SK-N-SH (cell line): Measurements from ENCODE around the gene DOCK4. TPM values are rescaled to one million over a fixed set of nuclear protein-coding genes. Genes with fewer than 3 reads are reported as not detected.

Experiments used
- CTCF ChIA-PET: fragments of 300-600, 350-600 bp; formaldehyde crosslinking; extraction: SDS; loops from one replicate; lab custom pipeline; 2021; lab: Yijun Ruan, JAX
- POLR2A ChIA-PET: fragments of 350-600 bp; sonication (Branson Sonifier 250); formaldehyde crosslinking; extraction: SDS; loops from one replicate; lab custom pipeline; 2020; ENCODE audit warnings: antibody characterized with exemption, inconsistent platforms; lab: Yijun Ruan, JAX
- DNase-seq: peaks from one replicate; pipeline ENCODE4 v3.0.0; 2012
- H2AFZ ChIP-seq: fragments of 200-600 bp; sonication (generic); 2 replicates; pipeline ENCODE4 v1.8.1; 2016; ENCODE audit warnings: antibody characterized with exemption, mild to moderate bottlenecking, low read depth
- H3F3A ChIP-seq: fragments of 200-600 bp; sonication (generic); replicated peaks from 2 replicates; pipeline ENCODE3; 2016; ENCODE audit warnings: antibody characterized with exemption, mild to moderate bottlenecking; ENCODE audit not compliant: insufficient read depth
- H3K27ac ChIP-seq, 2 experiments: fragments of 200-500 bp in 1 of 2; fragments of 200-600 bp in 1 of 2; sonication (Bioruptor generic) in 1 of 2; sonication (generic), shearing (Covaris generic) in 1 of 2; 2 replicates each; pipeline versions ENCODE4 v1.5.1 to v1.6.1; 2014 to 2016; ENCODE audit warnings: low read depth in 2 of 2, inconsistent platforms in 1 of 2, low read length in 1 of 2, mild to moderate bottlenecking in 1 of 2, mixed read lengths in 1 of 2
- H3K27me3 ChIP-seq: fragments of 200-600 bp; sonication (generic), shearing (Covaris generic); 2 replicates; pipeline ENCODE4 v1.6.1; 2016; ENCODE audit warnings: mixed run types; ENCODE audit not compliant: insufficient read depth
- H3K36me3 ChIP-seq, 2 experiments: fragments of 200-500 bp in 1 of 2; fragments of 200-600 bp in 1 of 2; sonication (Bioruptor generic) in 1 of 2; sonication (generic) in 1 of 2; replicated peaks in 1 of 2; 2 replicates each; pipeline versions ENCODE3 to v1.5.1; 2014 to 2016; ENCODE audit warnings: low read length in 1 of 2, mild to moderate bottlenecking in 1 of 2; ENCODE audit not compliant: insufficient read depth in 2 of 2, control insufficient read depth in 1 of 2
- H3K4me1 ChIP-seq, 2 experiments: fragments of 200-500 bp in 1 of 2; fragments of 200-600 bp in 1 of 2; sonication (Bioruptor generic) in 1 of 2; sonication (generic), shearing (Covaris generic) in 1 of 2; 2 replicates each; pipeline versions ENCODE4 v1.5.1 to v1.6.1; 2014 to 2016; ENCODE audit warnings: low read depth in 1 of 2, low read length in 1 of 2, mixed run types in 1 of 2; ENCODE audit not compliant: insufficient read depth in 2 of 2, control insufficient read depth in 1 of 2
- H3K4me2 ChIP-seq: fragments of 200-600 bp; sonication (generic), shearing (Covaris generic); 2 replicates; pipeline ENCODE4 v1.6.1; 2017; ENCODE audit warnings: mixed run types
- H3K4me3 ChIP-seq, 2 experiments: fragments of 200-500 bp in 1 of 2; fragments of 200-600 bp in 1 of 2; sonication (Bioruptor generic) in 1 of 2; sonication (generic), shearing (Covaris generic) in 1 of 2; 2 replicates each; pipeline versions ENCODE4 v1.5.1 to v1.8.1; 2014 to 2016; ENCODE audit warnings: low read depth in 2 of 2, inconsistent platforms in 1 of 2, low read length in 1 of 2, mild to moderate bottlenecking in 1 of 2, mixed read lengths in 1 of 2, moderate library complexity in 1 of 2
- H3K79me2 ChIP-seq: fragments of 200-600 bp; sonication (generic); 2 replicates; pipeline ENCODE4 v1.8.1; 2017; ENCODE audit warnings: mild to moderate bottlenecking; ENCODE audit not compliant: insufficient read depth
- H3K9ac ChIP-seq: fragments of 200-600 bp; sonication (generic); 2 replicates; pipeline ENCODE4 v1.6.1; 2017; ENCODE audit warnings: mixed run types
- H3K9me2 ChIP-seq: fragments of 200-600 bp; sonication (generic); 2 replicates; pipeline ENCODE4 v1.6.1; 2017; ENCODE audit warnings: mixed run types
- H3K9me3 ChIP-seq: fragments of 200-600 bp; sonication (generic); 2 replicates; pipeline ENCODE4 v1.6.1; 2017; ENCODE audit warnings: mixed run types, mild to moderate bottlenecking, moderate library complexity
- H4K20me1 ChIP-seq: fragments of 200-600 bp; sonication (generic); 2 replicates; pipeline ENCODE4 v1.6.1; 2017; ENCODE audit warnings: mild to moderate bottlenecking, mixed run types; ENCODE audit not compliant: insufficient read depth
- CHD2 ChIP-seq: fragments of 150-350 bp; IDR thresholded peaks from 2 replicates; pipeline ENCODE4 v1.6.1; 2018; ENCODE audit warnings: low read length; ENCODE audit not compliant: partially characterized antibody
- ELF1 ChIP-seq: IDR thresholded peaks from 2 replicates; pipeline ENCODE4 v1.4.0; 2012
- EZH2phosphoT487 ChIP-seq: fragments of 200-600 bp; sonication (generic); IDR thresholded peaks from 2 replicates; pipeline ENCODE4 v1.6.1; 2017; ENCODE audit warnings: low read depth, mixed run types, mild to moderate bottlenecking, antibody characterized with exemption, moderate library complexity, borderline replicate concordance
- GABPA ChIP-seq: IDR thresholded peaks from 2 replicates; pipeline ENCODE4 v1.4.0; 2012; ENCODE audit warnings: low read depth, mild to moderate bottlenecking
- JUND ChIP-seq: IDR thresholded peaks from 2 replicates; pipeline ENCODE4 v1.4.0; 2012
- NFIC ChIP-seq: IDR thresholded peaks from 2 replicates; pipeline ENCODE4 v1.4.0; 2012; ENCODE audit warnings: borderline replicate concordance
- RAD21 ChIP-seq: IDR thresholded peaks from 2 replicates; pipeline ENCODE4 v1.6.1; 2012; ENCODE audit warnings: mild to moderate bottlenecking, low read length
- RCOR1 ChIP-seq: fragments of 150-350 bp; IDR thresholded peaks from 2 replicates; pipeline ENCODE4 v1.6.1; 2017; ENCODE audit warnings: antibody characterized with exemption, low read length
- RFX5 ChIP-seq: IDR thresholded peaks from 2 replicates; pipeline ENCODE4 v1.6.1; 2012; ENCODE audit warnings: mild to moderate bottlenecking, improper control_type of control experiment, low read length
- SIN3A ChIP-seq: IDR thresholded peaks from 2 replicates; pipeline ENCODE4 v1.6.1; 2012; ENCODE audit warnings: low read depth, mild to moderate bottlenecking, low read length, moderate library complexity, borderline replicate concordance
- SMC3 ChIP-seq: IDR thresholded peaks from 2 replicates; pipeline ENCODE4 v1.6.1; 2012; ENCODE audit warnings: low read depth, low read length, improper control_type of control experiment
- TAF1 ChIP-seq: IDR thresholded peaks from 2 replicates; pipeline ENCODE4 v1.6.1; 2012; ENCODE audit warnings: low read depth, mild to moderate bottlenecking, low read length, moderate library complexity, borderline replicate concordance
- TCF12 ChIP-seq: IDR thresholded peaks from 2 replicates; pipeline ENCODE4 v1.4.0; 2012
- YY1 ChIP-seq: IDR thresholded peaks from 2 replicates; pipeline ENCODE4 v1.4.0; 2012; ENCODE audit warnings: low read depth, mild to moderate bottlenecking
- WGBS: methylation state at CpG from one replicate; pipeline ENCODE4 v1.1.6; 2017; ENCODE audit warnings: low lambda C conversion rate; 5-methylcytosine and 5-hydroxymethylcytosine counted together
- polyA plus RNA-seq, 3 experiments: library from polyadenylated mRNA; depleted of rRNA; stranded (reverse); fragments of >200 nt; gene quantifications; 2 replicates each; pipeline ENCODE4 v1.2.3, GENCODE V29; 2012
- small RNA-seq, 7 experiments: library from RNA; depleted of rRNA; stranded (forward); fragments of <200 nt; gene quantifications; one replicate each; pipeline ENCODE3, GENCODE V24; 2012
- TF ChIP-seq, protein P1 (sequence below): IDR thresholded peaks from 2 replicates; pipeline ENCODE4 v1.4.0; 2012; ENCODE audit warnings: low read depth, borderline replicate concordance
- TF ChIP-seq, protein P2 (sequence below): IDR thresholded peaks from 2 replicates; pipeline ENCODE4; 2012
- TF ChIP-seq, protein P3 (sequence below): fragments of 150-350 bp; IDR thresholded peaks from 2 replicates; pipeline ENCODE4 v1.6.1; 2017; ENCODE audit warnings: antibody characterized with exemption, low read length, low read depth, borderline replicate concordance

DOCK4 gene
- polyA plus RNA-seq, 1 of the 3 experiments (the other 2 are of a cell fraction), result 8.5 TPM

DNA sequence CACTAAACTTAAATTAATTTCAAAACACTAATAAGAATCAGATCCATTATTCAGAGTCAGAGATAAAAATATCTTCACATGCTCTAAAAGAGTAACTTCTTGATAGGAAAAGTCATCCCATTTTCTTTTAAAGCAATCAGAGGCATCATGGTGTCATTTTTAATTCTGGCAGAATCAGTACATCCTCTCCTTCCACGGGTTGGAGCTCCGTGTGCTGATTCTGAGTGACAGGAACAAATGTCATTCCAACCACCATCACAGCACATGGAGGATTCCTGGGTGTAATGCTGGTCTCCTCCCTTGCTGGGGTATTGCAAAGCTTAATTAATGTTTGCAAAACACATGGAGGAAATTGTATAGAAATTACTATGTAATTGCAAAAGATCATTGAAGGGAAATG, 529.4 kb downstream of the DOCK4 start:
- no peaks in the 10 kb centered on the region for H3K27me3 ChIP-seq
- no peak overlapping the region for H3K27ac ChIP-seq
- H3K9me3 ChIP-seq, result no peaks in the 10 kb centered on the region
- H3K4me2 ChIP-seq, result no peak overlapping the region
- DNase-seq, result no peak
- WGBS, result 8% methylated on average over 2 of the region's 2 CpGs
- CTCF ChIA-PET, result interaction anchor here (0.7 to 2.6 kb wide), 5 partner anchors 11 to 60 kb away, joined by 3 to 17 read pairs (median 4); no protein-coding TSS in a partner anchor
- H3K4me3 ChIP-seq, result no peak overlapping the region
- H3F3A ChIP-seq, result peaks cover 4% of the 10 kb centered on the region
- TF ChIP-seq EZH2phosphoT487 (no peak), GABPA (no peak), NFIC (no peak), SIN3A (no peak), TCF12 (no peak), YY1 (no peak), RAD21 (no peak), SMC3 (no peak), ELF1 (no peak), RFX5 (no peak), JUND (no peak), TAF1 (no peak), RCOR1 (no peak), CHD2 (no peak)
- TF ChIP-seq, protein P1, sequence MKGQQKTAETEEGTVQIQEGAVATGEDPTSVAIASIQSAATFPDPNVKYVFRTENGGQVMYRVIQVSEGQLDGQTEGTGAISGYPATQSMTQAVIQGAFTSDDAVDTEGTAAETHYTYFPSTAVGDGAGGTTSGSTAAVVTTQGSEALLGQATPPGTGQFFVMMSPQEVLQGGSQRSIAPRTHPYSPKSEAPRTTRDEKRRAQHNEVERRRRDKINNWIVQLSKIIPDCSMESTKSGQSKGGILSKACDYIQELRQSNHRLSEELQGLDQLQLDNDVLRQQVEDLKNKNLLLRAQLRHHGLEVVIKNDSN, result no peak
- TF ChIP-seq, protein P2, sequence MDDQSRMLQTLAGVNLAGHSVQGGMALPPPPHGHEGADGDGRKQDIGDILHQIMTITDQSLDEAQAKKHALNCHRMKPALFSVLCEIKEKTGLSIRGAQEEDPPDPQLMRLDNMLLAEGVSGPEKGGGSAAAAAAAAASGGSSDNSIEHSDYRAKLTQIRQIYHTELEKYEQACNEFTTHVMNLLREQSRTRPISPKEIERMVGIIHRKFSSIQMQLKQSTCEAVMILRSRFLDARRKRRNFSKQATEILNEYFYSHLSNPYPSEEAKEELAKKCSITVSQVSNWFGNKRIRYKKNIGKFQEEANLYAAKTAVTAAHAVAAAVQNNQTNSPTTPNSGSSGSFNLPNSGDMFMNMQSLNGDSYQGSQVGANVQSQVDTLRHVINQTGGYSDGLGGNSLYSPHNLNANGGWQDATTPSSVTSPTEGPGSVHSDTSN, result no peak
- TF ChIP-seq, protein P3, sequence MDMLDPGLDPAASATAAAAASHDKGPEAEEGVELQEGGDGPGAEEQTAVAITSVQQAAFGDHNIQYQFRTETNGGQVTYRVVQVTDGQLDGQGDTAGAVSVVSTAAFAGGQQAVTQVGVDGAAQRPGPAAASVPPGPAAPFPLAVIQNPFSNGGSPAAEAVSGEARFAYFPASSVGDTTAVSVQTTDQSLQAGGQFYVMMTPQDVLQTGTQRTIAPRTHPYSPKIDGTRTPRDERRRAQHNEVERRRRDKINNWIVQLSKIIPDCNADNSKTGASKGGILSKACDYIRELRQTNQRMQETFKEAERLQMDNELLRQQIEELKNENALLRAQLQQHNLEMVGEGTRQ, result no peak
- no peaks in the 10 kb centered on the region for H3K79me2 ChIP-seq
- H4K20me1 ChIP-seq, result no peaks in the 10 kb centered on the region
- no peaks in the 10 kb centered on the region for H3K9me2 ChIP-seq
- no peaks in the 10 kb centered on the region for H3K36me3 ChIP-seq
- POLR2A ChIA-PET, result no interaction called here
- no peak overlapping the region for H3K9ac ChIP-seq
- peaks cover 0 to 13% of the 10 kb centered on the region in 2 experiments for H3K4me1 ChIP-seq
- no peak overlapping the region for H2AFZ ChIP-seq

Small RNAs within 50 kb of the gene (small RNA-seq; reads per million reads assigned to genes)
- gene RNA5SP237, result 0 reads per million in 7 experiments

Other genes starting within 250 kb of the DOCK4 start
- gene ZNF277, start 296 bp upstream of the DOCK4 start, polyA plus RNA-seq (2012; rRNA removed), result 11.5 and 12.9 TPM in 2 replicates
- gene IFRD1, start 244.1 kb upstream of the DOCK4 start, polyA plus RNA-seq (2012; rRNA removed), result 31.0 and 39.7 TPM in 2 replicates